GM19467 (cell line): ENCODE measurements around the gene SCPEP1.
A peak's percentile ranks its signal among the peaks of the same experiment; 100 is the strongest.
"Not testable (repeated sequence)": the region's sequence is repeated elsewhere in the genome, so short reads cannot be mapped to it uniquely, and the experiment has no call there.

Source experiments
- ATAC-seq: cut with Tn5 transposase; IDR thresholded peaks from one replicate; pipeline ENCODE4 v1.9.1; 2021; ENCODE audit warnings: mild to moderate bottlenecking, moderate library complexity; ENCODE audit not compliant: unreplicated experiment

Gene SCPEP1

GRCh38 chr17:56965241-56965640, 12.7 kb upstream of the SCPEP1 start:
- not testable (repeated sequence) for ATAC-seq

- ATAC-seq = not testable (repeated sequence)
These were observed 12.2 kb upstream of the SCPEP1 start for GRCh38 chr17:56965681-56966080.

- no peak for ATAC-seq
These were observed 11.6 kb upstream of the SCPEP1 start for GRCh38 chr17:56966338-56966737.

- ATAC-seq = no peak
These were observed 7.0 kb upstream of the SCPEP1 start for GRCh38 chr17:56970974-56971373.

GRCh38 chr17:56972111-56972730, 5.7 kb upstream of the SCPEP1 start:
- no peak for ATAC-seq

- ATAC-seq = no peak
These were observed 4.4 kb upstream of the SCPEP1 start for GRCh38 chr17:56973520-56973919.

- no peak for ATAC-seq
These were observed 3.9 kb upstream of the SCPEP1 start for GRCh38 chr17:56974055-56974454.

GRCh38 chr17:56975656-56976055, 2.3 kb upstream of the SCPEP1 start:
- no peak for ATAC-seq

GRCh38 chr17:56976941-56977608, 856 bp upstream of the SCPEP1 start:
- ATAC-seq = no peak

- peak; percentile 39 for ATAC-seq
These were observed 635 bp downstream of the SCPEP1 start for GRCh38 chr17:56978441-56979090.

- no peak for ATAC-seq
These were observed 1.2 kb downstream of the SCPEP1 start for GRCh38 chr17:56979091-56979480.

- not testable (repeated sequence) for ATAC-seq
These were observed 2.6 kb downstream of the SCPEP1 start for GRCh38 chr17:56980526-56980925.

- ATAC-seq = no peak
These were observed 4.4 kb downstream of the SCPEP1 start for GRCh38 chr17:56982312-56982711.

GRCh38 chr17:56983366-56983765, 5.4 kb downstream of the SCPEP1 start:
- ATAC-seq = no peak

GRCh38 chr17:56985371-56986162, 7.6 kb downstream of the SCPEP1 start:
- no peak for ATAC-seq

GRCh38 chr17:56987283-56987834, 9.4 kb downstream of the SCPEP1 start:
- no peak for ATAC-seq

GRCh38 chr17:56988901-56989572, 11.1 kb downstream of the SCPEP1 start:
- no peak for ATAC-seq

- ATAC-seq = no peak
These were observed 14.4 kb downstream of the SCPEP1 start for GRCh38 chr17:56992364-56992763.

GRCh38 chr17:56994009-56994792, 16.3 kb downstream of the SCPEP1 start:
- no peak for ATAC-seq

- ATAC-seq = no peak
These were observed 17.8 kb downstream of the SCPEP1 start for GRCh38 chr17:56995766-56996165.
